ENCODE data around the gene HMBS. TPM values are rescaled to one million over a fixed set of nuclear protein-coding genes. Genes with fewer than 3 reads are reported as not detected.
A peak's percentile ranks its signal among the peaks of the same experiment; 100 is the strongest.

Gene HMBS
- total and polyA plus RNA-seq, 2 experiments from 2014 or later = 101 to 107 TPM

DNA sequence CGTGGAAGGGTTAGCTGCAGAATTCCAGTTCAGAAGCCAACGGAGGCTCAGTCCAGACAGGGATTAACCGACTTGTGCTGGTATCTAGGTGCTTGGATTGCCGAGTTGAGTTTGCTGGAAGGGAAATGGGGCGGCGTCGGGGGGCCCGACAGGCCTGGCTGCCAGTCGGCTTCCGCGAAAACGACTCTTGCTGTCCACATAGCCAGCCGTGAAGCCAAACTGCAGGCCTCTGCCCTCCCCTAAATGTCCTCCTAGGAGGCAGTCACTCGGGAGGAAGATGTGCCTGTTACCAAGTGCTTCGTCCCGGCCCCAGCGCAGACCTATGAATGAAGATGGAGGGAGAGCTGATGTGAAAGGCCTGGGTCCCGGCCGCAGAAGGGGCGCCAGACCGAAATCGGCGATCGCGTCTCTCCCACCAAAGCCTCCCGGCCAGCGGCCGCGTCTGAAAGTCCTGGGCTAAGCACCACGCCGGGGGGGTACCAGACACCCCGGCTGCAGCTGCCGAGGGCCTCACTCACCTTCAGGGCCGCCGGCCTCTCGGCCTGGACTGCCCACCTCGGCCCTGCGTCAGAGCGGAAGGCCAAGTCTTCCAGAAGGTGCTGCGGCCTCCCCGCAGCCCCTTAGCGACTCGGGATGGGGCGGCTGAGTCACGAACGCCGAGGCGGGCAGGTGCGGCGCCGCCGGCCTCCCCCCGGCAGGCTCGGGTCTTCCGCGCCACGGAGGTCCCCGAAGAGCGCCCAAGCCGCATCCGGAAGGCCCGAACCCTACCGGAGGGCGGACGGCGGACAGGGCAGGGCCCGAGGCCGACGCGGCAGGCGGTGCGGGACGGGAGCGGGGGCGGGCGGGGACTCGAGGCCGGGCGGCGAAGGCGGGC is 9.5 kb downstream of the HMBS start:
- H3K9me3 Mint-ChIP-seq = no peaks in the 10 kb centered on the region; the same call in 2 of the 3 replicates
- H3K36me3 ChIP-seq (ENCODE audit: insufficient read depth) = peaks cover 19% of the 10 kb centered on the region
- ATAC-seq = peak; percentile 5

DNA sequence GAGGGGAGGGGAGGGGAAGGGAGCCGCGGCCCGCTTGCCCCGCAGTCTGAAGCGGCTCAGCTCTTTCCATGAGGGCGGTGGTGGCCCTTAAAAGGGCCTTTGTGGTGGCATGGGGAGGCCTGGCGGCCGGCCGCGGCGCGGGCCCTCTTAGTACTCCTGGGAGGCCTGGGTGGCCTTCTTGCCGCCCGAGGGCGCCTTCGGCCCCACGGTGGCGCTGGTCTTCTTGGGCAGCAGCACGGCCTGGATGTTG is 10.1 kb downstream of the HMBS start:
- ATAC-seq = peak; percentile 75

More for the DNA sequence above, 9.5 kb downstream of the HMBS start:
- Histone ChIP-seq H4K20me1 (replicated peaks; ENCODE audit: insufficient read depth) (peaks cover 29% of the 10 kb centered on the region; the same call in 1 of the 2 replicates), H3K9me2 (ENCODE audit: insufficient read depth) (no peaks in the 10 kb centered on the region), H2AFZ (no peak overlapping the region), H3K27ac (ENCODE audit: low read depth) (peak overlapping the region; percentile 85), H3K79me2 (replicated peaks; ENCODE audit: insufficient read depth) (peaks cover 34% of the 10 kb centered on the region), H3F3A (replicated peaks; ENCODE audit: low read depth) (peaks cover 40% of the 10 kb centered on the region), H3K4me3 (peak overlapping the region; percentile 96), H3K27me3 (ENCODE audit: insufficient read depth) (no peaks in the 10 kb centered on the region), H3K4me1 (ENCODE audit: insufficient read depth) (peaks cover 14% of the 10 kb centered on the region; the same call in 1 of the 2 replicates), H3K4me2 (peak overlapping the region; percentile 100)
- H3K27ac Mint-ChIP-seq = peak overlapping the region; percentile 98
- H3K4me1 Mint-ChIP-seq = peaks cover 10% of the 10 kb centered on the region
- peak overlapping the region; percentile 96 for H3K4me3 Mint-ChIP-seq
- DNase-seq (ENCODE audit: low spot score) = peak; percentile 48
- no peak for TF ChIP-seq STAT1 (IDR thresholded peaks at IDR 0.05; ENCODE audit: unreplicated experiment)
- no peak for TF ChIP-seq NANOG (IDR thresholded peaks at IDR 0.05; ENCODE audit: borderline replicate concordance)
- peak; percentile 26; the same call in 1 of the 2 replicates for TF ChIP-seq POLR2AphosphoS5 (IDR thresholded peaks at IDR 0.05; ENCODE audit: low read depth)
- H3K36me3 Mint-ChIP-seq (ENCODE audit: low read depth) = peaks cover 79% of the 10 kb centered on the region
- peaks cover 27% of the 10 kb centered on the region for H3K27me3 Mint-ChIP-seq (ENCODE audit: insufficient read depth, low read depth, poor library complexity)

More for the DNA sequence above, 10.1 kb downstream of the HMBS start:
- Mint-ChIP-seq H3K4me1 (peaks cover 10% of the 10 kb centered on the region), H3K4me3 (peak overlapping the region; percentile 96), H3K36me3 (ENCODE audit: low read depth) (peaks cover 77% of the 10 kb centered on the region), H3K27ac (peak overlapping the region; percentile 98), H3K9me3 (no peaks in the 10 kb centered on the region; the same call in 2 of the 3 replicates), H3K27me3 (ENCODE audit: insufficient read depth, low read depth, poor library complexity) (peaks cover 27% of the 10 kb centered on the region)
- peaks cover 40% of the 10 kb centered on the region for H3F3A ChIP-seq (replicated peaks; ENCODE audit: low read depth)
- no peaks in the 10 kb centered on the region for H3K9me2 ChIP-seq (ENCODE audit: insufficient read depth)
- H4K20me1 ChIP-seq (replicated peaks; ENCODE audit: insufficient read depth) = peaks cover 29% of the 10 kb centered on the region; the same call in 1 of the 2 replicates
- no peaks in the 10 kb centered on the region for H3K27me3 ChIP-seq (ENCODE audit: insufficient read depth)
- peak overlapping the region; percentile 13 for H3K27ac ChIP-seq (ENCODE audit: low read depth)
- H3K79me2 ChIP-seq (replicated peaks; ENCODE audit: insufficient read depth) = peaks cover 36% of the 10 kb centered on the region
- H3K4me1 ChIP-seq (ENCODE audit: insufficient read depth) = peaks cover 14% of the 10 kb centered on the region; the same call in 1 of the 2 replicates
- H3K4me2 ChIP-seq = peak overlapping the region; percentile 100
- TF ChIP-seq EZH2phosphoT487 (IDR thresholded peaks at IDR 0.05; ENCODE audit: unreplicated experiment) (no peak), CTCF (conservative IDR thresholded peaks at IDR 0.05; ENCODE audit: low read depth in 2 of 2) (peak; percentile 48 to 73; a peak in 3 of 4 replicates), POLR2AphosphoS5 (IDR thresholded peaks at IDR 0.05; ENCODE audit: low read depth) (no peak)
- no peak overlapping the region for H2AFZ ChIP-seq
- peak; percentile 68 for DNase-seq (ENCODE audit: low spot score)
- H3K36me3 ChIP-seq (ENCODE audit: insufficient read depth) = peaks cover 19% of the 10 kb centered on the region
- peak overlapping the region; percentile 96 for H3K4me3 ChIP-seq

All from GM23338 (cell line).